A549 treated with DMSO at 1 μM for 4 hours (cell line): ENCODE data around the gene SPANXD. TPM values are rescaled to one million over a fixed set of nuclear protein-coding genes. Genes with fewer than 3 reads are reported as not detected.

Source experiments
- total RNA-seq: library from RNA; stranded (reverse); fragments of 200-300 nt; extraction: Qiagen RNA extraction; gene quantifications from 5 replicates; pipeline ENCODE4 v1.2.3, GENCODE V29; 2022; ENCODE audit warnings: low read depth

The SPANXD gene
- 0.17 TPM in 1 of 5 replicates, not detected in the others for total RNA-seq

DNA sequence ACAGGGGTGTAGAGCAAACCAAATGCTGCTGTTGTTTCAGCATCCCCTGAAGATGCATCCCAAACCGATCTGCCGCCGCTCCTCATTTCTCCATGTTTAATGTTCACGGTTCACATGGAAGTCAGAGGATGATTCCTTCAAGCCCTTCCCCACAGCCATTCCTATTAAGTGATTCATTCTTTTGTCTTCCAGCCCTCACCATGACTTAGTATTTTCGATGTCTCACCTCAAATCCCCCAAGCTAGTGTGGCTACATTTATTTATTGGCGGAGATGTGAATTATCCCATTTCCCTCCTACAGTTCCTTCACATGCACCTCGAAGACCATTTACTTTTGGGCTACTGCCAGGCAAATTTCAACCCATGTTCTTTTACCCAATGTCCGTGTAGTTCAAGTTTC, at the start of gene SPANXD:
Gene SPANXD, minus strand, starts transcription at position 101 of the 400 bp plus-strand sequence. CDS start 334 bp downstream, outside the sequence.

Other genes starting within 250 kb of the SPANXD start
- gene SPANXA1, start 114.0 kb downstream of the SPANXD start, total RNA-seq, result 0.17 to 0.27 TPM (median 0.26 TPM) in 3 of 5 replicates, not detected in the others
- gene SPANXA2, start 109.0 kb downstream of the SPANXD start, total RNA-seq, result 0.17 to 0.27 TPM (median 0.26 TPM) in 3 of 5 replicates, not detected in the others
- gene MAGEC3, start 139.6 kb upstream of the SPANXD start, total RNA-seq, result not detected in 5 replicates
- 0.02 to 0.16 TPM (median 0.04 TPM) in 4 of 5 replicates, not detected in the other for gene MAGEC1, start 205.2 kb upstream of the SPANXD start, total RNA-seq